ENCODE measurements around the gene CACNG1. TPM values are rescaled to one million over a fixed set of nuclear protein-coding genes. Genes with fewer than 3 reads are reported as not detected.

CACNG1 gene
- total and polyA plus RNA-seq, 2 of the 4 experiments (the other 2 are of a cell fraction) = not detected

DNA sequence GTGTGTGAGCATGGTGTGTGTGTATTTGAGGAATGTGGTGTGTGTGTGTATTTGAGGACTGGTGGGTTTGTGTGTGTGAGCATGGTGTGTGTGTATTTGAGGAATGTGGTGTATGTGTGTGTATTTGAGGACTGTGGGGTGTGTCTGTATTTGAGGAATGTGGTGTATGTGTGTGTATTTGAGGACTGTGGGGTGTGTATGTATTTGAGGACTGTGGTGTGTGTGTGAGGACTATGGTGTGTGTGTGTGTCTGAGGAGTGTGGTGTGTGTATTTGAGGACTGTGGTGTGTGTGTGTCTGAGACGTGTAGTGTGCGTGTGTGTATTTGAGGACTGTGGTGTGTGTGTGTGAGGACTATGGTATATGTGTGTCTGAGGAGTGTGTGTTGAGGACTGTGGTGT lies 18.0 kb upstream of the CACNG1 start:
- TF ChIP-seq MAFK (IDR thresholded peaks at IDR 0.05; ENCODE audit: low read depth, low read length) (no peak), CHD1 (IDR thresholded peaks at IDR 0.05; ENCODE audit: low read depth, low read length) (no peak), RCOR1 (IDR thresholded peaks at IDR 0.05; ENCODE audit: insufficient replicate concordance, low read length) (no peak), BHLHE40 (IDR thresholded peaks at IDR 0.05; ENCODE audit: low read depth, low read length) (no peak), CEBPB (IDR thresholded peaks at IDR 0.05; ENCODE audit: low read depth, low read length) (no peak), NFE2L2 (IDR thresholded peaks at IDR 0.05; ENCODE audit: low read depth, low read length) (no peak), FOS (IDR thresholded peaks at IDR 0.05; ENCODE audit: low read depth, low read length) (no peak), SMC3 (IDR thresholded peaks at IDR 0.05; ENCODE audit: low read depth, low read length) (no peak), RAD21 (IDR thresholded peaks at IDR 0.05; ENCODE audit: low read length) (no peak)
- TF ChIP-seq, protein P1, sequence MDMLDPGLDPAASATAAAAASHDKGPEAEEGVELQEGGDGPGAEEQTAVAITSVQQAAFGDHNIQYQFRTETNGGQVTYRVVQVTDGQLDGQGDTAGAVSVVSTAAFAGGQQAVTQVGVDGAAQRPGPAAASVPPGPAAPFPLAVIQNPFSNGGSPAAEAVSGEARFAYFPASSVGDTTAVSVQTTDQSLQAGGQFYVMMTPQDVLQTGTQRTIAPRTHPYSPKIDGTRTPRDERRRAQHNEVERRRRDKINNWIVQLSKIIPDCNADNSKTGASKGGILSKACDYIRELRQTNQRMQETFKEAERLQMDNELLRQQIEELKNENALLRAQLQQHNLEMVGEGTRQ (IDR thresholded peaks at IDR 0.05; ENCODE audit: low read depth, low read length) = no peak
- TF ChIP-seq, protein P2, sequence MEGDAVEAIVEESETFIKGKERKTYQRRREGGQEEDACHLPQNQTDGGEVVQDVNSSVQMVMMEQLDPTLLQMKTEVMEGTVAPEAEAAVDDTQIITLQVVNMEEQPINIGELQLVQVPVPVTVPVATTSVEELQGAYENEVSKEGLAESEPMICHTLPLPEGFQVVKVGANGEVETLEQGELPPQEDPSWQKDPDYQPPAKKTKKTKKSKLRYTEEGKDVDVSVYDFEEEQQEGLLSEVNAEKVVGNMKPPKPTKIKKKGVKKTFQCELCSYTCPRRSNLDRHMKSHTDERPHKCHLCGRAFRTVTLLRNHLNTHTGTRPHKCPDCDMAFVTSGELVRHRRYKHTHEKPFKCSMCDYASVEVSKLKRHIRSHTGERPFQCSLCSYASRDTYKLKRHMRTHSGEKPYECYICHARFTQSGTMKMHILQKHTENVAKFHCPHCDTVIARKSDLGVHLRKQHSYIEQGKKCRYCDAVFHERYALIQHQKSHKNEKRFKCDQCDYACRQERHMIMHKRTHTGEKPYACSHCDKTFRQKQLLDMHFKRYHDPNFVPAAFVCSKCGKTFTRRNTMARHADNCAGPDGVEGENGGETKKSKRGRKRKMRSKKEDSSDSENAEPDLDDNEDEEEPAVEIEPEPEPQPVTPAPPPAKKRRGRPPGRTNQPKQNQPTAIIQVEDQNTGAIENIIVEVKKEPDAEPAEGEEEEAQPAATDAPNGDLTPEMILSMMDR (conservative IDR thresholded peaks at IDR 0.05; ENCODE audit: low read depth, low read length) = no peak
- intact Hi-C loops (cut with micrococcal nuclease) = no loop called here
- H3K9me3 ChIP-seq (ENCODE audit: control insufficient read depth, insufficient read depth, low read length) = no peaks in the 10 kb centered on the region

More for the DNA sequence above, 18.0 kb upstream of the CACNG1 start:
- no peak overlapping the region for H2BK120ac ChIP-seq (ENCODE audit: low read depth, low read length)
- ChIA-PET POLR2A (ENCODE audit: unreplicated experiment) (no interaction called here), CTCF (interaction anchor here (0.7 kb wide), 1 partner anchor 11 kb away, joined by 3 read pairs; no protein-coding TSS in a partner anchor)
- no peaks in the 10 kb centered on the region for H3K36me3 ChIP-seq (ENCODE audit: control insufficient read depth, insufficient read depth, low read length)
- 80% methylated on average over 1 of the region's 2 CpGs; no CpG with 5 or more reads in 1 of the 2 experiments for WGBS, 2 experiments (ENCODE audit: extremely low coverage in 2 of 2, insufficient read length in 1 of 2)
- 0 out of 3 replicates have a peak overlapping the region, but pooled peaks have one; percentile 44 for H2BK15ac ChIP-seq (ENCODE audit: low read depth, low read length)
- ATAC-seq (ENCODE audit: low read depth) (0 out of 2 replicates have a peak, but pooled peaks have one; percentile 29), DNase-seq (no peak)
- in situ Hi-C loops (cut with MboI; ENCODE audit: low sequenced_read_pairs) (no loop called here), dilution Hi-C loops (cut with HindIII; ENCODE audit: low sequenced_read_pairs, unreplicated experiment) (no loop called here)
- no peak overlapping the region for H3K9ac ChIP-seq (ENCODE audit: low read depth, low read length)
- H4K5ac ChIP-seq (ENCODE audit: low read depth, low read length) = no peak overlapping the region
- H3K14ac ChIP-seq (replicated peaks; ENCODE audit: low read depth, low read length) = peak overlapping the region; percentile 21; the same call in 1 of the 2 replicates
- peak overlapping the region; percentile 72 for H2BK5ac ChIP-seq (ENCODE audit: low read depth, low read length, poor library complexity, severe bottlenecking)
- H3K9me1 ChIP-seq (ENCODE audit: insufficient read depth, low read length) = peaks cover 8% of the 10 kb centered on the region; the same call in 1 of the 2 replicates
- no peak overlapping the region for H4K91ac ChIP-seq (ENCODE audit: insufficient read depth, low read depth, low read length)
- no peak overlapping the region for H3K4me3 ChIP-seq (ENCODE audit: insufficient read depth, low read depth, low read length)
- BruUV-seq (replicated peaks) = no TSS peak
- H3K27ac ChIP-seq (ENCODE audit: insufficient read depth, low read length) = no peak overlapping the region
- H3K18ac ChIP-seq (ENCODE audit: low read depth, low read length) = no peak overlapping the region
- H2AK9ac ChIP-seq (replicated peaks; ENCODE audit: low read depth, low read length, poor library complexity) = no peak overlapping the region
- no peaks in the 10 kb centered on the region for H3K4me1 ChIP-seq (ENCODE audit: control insufficient read depth, insufficient read depth, low read length)
- no peak overlapping the region for H2AFZ ChIP-seq (replicated peaks; ENCODE audit: low read length, poor library complexity)
- no peak overlapping the region for H3K56ac ChIP-seq (ENCODE audit: extremely low read depth, insufficient read depth, low read length)
- H3K79me1 ChIP-seq (ENCODE audit: low read depth in 1 of 2, low read length in 2 of 2) = no peaks in the 10 kb centered on the region
- no peak overlapping the region for H3K4ac ChIP-seq (ENCODE audit: low read depth, low read length)
- H4K20me1 ChIP-seq (ENCODE audit: insufficient read depth, low read length) = no peaks in the 10 kb centered on the region
- H2AK5ac ChIP-seq (ENCODE audit: low read depth, low read length) = peak overlapping the region; percentile 62; the same call in 1 of the 2 replicates
- H3K23ac ChIP-seq (ENCODE audit: low read depth, low read length) = no peak overlapping the region
- H3K4me2 ChIP-seq (ENCODE audit: low read depth, low read length) = no peak overlapping the region
- H4K8ac ChIP-seq (ENCODE audit: low read depth in 2 of 2, low read length in 2 of 2) = no peak overlapping the region
- H3K27me3 ChIP-seq (ENCODE audit: control insufficient read depth, insufficient read depth, low read length) = peaks cover 14% of the 10 kb centered on the region; the same call in 1 of the 2 replicates
- no peak overlapping the region for H2BK20ac ChIP-seq (ENCODE audit: low read depth, low read length)

Data from IMR-90 (cell line).